ENCODE data around the gene PALS2. TPM values are rescaled to one million over a fixed set of nuclear protein-coding genes. Genes with fewer than 3 reads are reported as not detected.

The PALS2 gene
- total RNA-seq, 2 donors from 2014 or later: 13.3 to 20.4 TPM

DNA sequence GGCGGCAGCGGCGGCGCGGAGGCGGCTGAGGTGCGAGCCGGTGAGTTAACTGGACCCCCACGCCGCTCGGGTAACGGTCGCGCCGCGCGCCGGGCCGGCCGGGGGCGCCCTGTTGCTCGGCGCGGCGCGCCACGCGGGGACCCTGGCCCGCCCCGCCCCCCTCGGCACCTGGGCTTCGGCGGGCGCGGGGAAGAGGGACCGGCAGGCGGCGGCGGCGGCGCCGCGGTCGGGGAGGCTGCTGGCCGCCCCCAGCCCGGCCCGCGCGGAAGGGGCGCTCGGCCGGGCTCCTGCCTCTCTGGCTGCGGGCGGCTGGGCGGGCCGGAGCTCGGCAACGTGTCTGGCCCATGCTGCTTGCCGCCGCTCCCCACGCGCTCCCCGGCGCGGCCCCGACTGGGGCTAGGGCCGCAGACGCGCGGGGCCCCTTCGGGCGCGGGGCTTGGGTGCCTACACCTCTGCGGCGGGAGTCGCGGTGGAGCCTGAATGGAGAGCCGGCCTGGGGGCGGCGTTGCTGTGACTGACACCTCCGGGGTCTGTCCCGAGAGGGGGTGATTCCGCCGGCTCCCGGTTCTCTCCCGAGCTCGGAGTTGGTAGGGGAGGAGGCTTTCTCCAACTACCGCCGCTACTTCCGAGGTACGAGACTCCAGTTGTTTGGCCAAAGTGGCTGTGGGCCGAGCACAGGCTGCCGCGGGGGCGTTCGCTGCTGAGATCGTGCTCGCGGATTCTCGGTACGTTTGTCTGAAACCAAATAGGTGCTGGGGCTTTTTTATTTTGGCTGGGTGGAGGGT lies 494 bp downstream of the PALS2 start:
- Histone ChIP-seq H3K36me3 (no peaks in the 10 kb centered on the region), H3K27me3 (replicated peaks; ENCODE audit: insufficient read depth) (no peaks in the 10 kb centered on the region), H3K9me3 (no peaks in the 10 kb centered on the region), H3K4me1 (replicated peaks) (peaks cover 4% of the 10 kb centered on the region), H3K27ac (peak overlapping the region; percentile 82 to 89), H3K4me3 (peak overlapping the region; percentile 67 to 77)
- no peak for TF ChIP-seq POLR2A (IDR thresholded peaks at IDR 0.05)
- TF ChIP-seq, protein P1, sequence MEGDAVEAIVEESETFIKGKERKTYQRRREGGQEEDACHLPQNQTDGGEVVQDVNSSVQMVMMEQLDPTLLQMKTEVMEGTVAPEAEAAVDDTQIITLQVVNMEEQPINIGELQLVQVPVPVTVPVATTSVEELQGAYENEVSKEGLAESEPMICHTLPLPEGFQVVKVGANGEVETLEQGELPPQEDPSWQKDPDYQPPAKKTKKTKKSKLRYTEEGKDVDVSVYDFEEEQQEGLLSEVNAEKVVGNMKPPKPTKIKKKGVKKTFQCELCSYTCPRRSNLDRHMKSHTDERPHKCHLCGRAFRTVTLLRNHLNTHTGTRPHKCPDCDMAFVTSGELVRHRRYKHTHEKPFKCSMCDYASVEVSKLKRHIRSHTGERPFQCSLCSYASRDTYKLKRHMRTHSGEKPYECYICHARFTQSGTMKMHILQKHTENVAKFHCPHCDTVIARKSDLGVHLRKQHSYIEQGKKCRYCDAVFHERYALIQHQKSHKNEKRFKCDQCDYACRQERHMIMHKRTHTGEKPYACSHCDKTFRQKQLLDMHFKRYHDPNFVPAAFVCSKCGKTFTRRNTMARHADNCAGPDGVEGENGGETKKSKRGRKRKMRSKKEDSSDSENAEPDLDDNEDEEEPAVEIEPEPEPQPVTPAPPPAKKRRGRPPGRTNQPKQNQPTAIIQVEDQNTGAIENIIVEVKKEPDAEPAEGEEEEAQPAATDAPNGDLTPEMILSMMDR (IDR thresholded peaks at IDR 0.05): no peak
- no peak for TF ChIP-seq POLR2AphosphoS5 (IDR thresholded peaks at IDR 0.05)
- intact Hi-C loops (cut with DNase I): no loop called here
- WGBS: under 1% methylated on average over 70 of the region's 101 CpGs
- DNase-seq (ENCODE audit: low spot score): peak; percentile 25

DNA sequence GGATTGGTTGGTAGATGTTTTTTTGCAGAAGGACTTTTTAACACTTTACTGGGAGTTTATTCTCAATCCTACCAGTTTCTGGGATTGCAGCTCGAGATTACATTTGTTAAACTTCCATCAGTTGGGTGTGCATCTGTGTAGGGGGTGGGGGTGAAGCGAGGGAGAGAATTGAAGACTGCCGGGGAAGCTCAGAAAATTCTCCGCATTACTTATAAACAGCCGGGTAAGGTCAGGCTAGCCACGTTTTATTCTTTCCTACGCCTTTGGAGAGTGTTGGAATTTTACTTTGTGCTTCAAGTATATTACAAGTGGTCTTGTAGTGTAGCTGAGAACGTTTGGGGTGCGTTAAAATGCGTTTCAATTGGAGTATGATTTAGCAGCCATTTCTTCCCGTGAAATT lies 1.1 kb downstream of the PALS2 start:
- WGBS: 15% methylated on average over 11 of the region's 11 CpGs
- Histone ChIP-seq H3K36me3 (no peaks in the 10 kb centered on the region), H3K9me3 (no peaks in the 10 kb centered on the region), H3K27me3 (replicated peaks; ENCODE audit: insufficient read depth) (no peaks in the 10 kb centered on the region), H3K4me1 (replicated peaks) (peaks cover 4% of the 10 kb centered on the region), H3K4me3 (peak overlapping the region; percentile 67 to 77), H3K27ac (peak overlapping the region; percentile 82 to 89)
- TF ChIP-seq POLR2AphosphoS5 (IDR thresholded peaks at IDR 0.05) (no peak), POLR2A (IDR thresholded peaks at IDR 0.05) (no peak)
- TF ChIP-seq, protein P1 (IDR thresholded peaks at IDR 0.05): no peak
- DNase-seq (ENCODE audit: low spot score): no peak
- intact Hi-C loops (cut with DNase I): no loop called here

DNA sequence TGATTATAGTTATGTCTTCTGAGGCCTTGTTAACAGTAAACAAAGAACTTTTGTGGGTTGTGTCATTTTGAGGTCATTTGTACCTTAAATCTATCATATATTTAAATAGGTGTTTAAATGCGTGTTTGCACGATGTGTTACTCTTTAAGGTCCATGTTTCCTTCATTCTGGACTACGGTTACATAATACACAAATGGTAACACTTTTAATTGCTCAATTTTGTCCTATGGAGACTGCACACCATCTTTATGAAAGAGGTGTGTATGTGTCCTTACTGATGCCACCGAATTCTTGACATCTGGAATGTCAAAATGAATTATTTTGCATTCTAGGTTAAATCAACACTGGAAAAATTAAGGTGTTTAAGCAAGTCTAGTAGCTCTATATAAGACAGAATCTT lies 1.7 kb downstream of the PALS2 start:
- Histone ChIP-seq H3K27me3 (replicated peaks; ENCODE audit: insufficient read depth) (no peaks in the 10 kb centered on the region), H3K4me3 (no peak overlapping the region), H3K36me3 (no peaks in the 10 kb centered on the region), H3K27ac (no peak overlapping the region), H3K9me3 (no peaks in the 10 kb centered on the region), H3K4me1 (replicated peaks) (peaks cover 4% of the 10 kb centered on the region)
- no peak for DNase-seq (ENCODE audit: low spot score)
- no peak for TF ChIP-seq POLR2AphosphoS5 (IDR thresholded peaks at IDR 0.05)
- TF ChIP-seq, protein P1 (IDR thresholded peaks at IDR 0.05): no peak
- no peak for TF ChIP-seq POLR2A (IDR thresholded peaks at IDR 0.05)
- intact Hi-C loops (cut with DNase I): no loop called here
- WGBS: 94% methylated on average over 4 of the region's 4 CpGs

DNA sequence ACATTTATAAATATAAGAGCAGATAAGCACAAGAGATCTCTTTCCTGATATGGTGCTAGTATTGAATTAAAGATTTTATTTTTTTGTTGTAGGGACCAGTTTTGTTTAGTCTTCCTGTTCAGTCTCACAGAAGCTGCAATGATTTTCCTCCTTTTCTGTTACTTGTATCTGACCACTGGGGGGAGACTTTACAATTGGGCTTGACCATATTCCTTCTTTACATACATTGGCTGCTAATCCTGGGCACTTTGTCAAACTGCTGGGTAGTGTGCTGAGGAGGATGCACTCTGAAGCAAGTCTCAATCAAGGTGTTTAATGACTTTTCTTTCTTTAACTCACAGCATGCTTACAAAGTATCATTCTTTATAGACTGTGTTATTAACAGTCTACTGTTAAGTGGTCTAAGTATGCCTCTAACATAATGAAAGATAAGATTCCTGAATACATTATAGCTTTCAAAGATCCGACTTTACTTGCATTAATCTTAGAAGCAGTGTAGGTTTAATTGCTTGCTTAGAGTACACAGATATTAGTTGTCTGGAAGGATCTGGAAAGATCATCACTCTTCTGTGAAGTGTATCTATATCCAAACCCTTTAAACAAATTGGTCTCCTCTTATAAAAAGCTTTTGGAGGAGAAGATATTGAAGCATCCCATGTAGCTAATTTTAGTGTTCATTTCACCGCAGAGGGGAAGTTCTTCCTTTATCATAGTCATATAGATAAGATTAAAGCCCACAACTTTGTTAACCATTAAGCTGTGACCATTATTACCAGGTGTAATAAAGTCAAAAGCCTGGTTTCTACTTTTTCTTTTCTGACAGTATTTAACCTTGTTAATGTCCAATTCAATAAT lies 3.1 kb downstream of the PALS2 start:
- peak; percentile 69 for DNase-seq (ENCODE audit: low spot score)

More for the DNA sequence above, 3.1 kb downstream of the PALS2 start:
- TF ChIP-seq POLR2AphosphoS5 (IDR thresholded peaks at IDR 0.05) (peak; percentile 58), POLR2A (IDR thresholded peaks at IDR 0.05) (no peak)
- TF ChIP-seq, protein P1 (IDR thresholded peaks at IDR 0.05): peak in 3 of 4 experiments; percentile 44 to 63 (median 61)
- 45% methylated on average over 2 of the region's 2 CpGs for WGBS
- Histone ChIP-seq H3K36me3 (no peaks in the 10 kb centered on the region), H3K27me3 (replicated peaks; ENCODE audit: insufficient read depth) (no peaks in the 10 kb centered on the region), H3K4me1 (replicated peaks) (peaks cover 9% of the 10 kb centered on the region), H3K27ac (no peak overlapping the region), H3K9me3 (no peaks in the 10 kb centered on the region), H3K4me3 (no peak overlapping the region)
- intact Hi-C loops (cut with DNase I): no loop called here

Data from prostate gland (tissue), 2 donors.